ENCODE data around the gene FH. TPM values are rescaled to one million over a fixed set of nuclear protein-coding genes. Genes with fewer than 3 reads are reported as not detected.

Gene FH
- polyA plus RNA-seq, 1 donor (not counting 4 experiments of a cell fraction or from before 2014, with no cell fraction given): 101 TPM

GRCh38 chr1:241542199-241542907, 22.8 kb upstream of the FH start:
- Histone ChIP-seq H3K4me3 (ENCODE audit: control insufficient read depth in 2 of 3, extremely low read depth in 1 of 3, insufficient read depth in 2 of 3, low read depth in 1 of 3, low read length in 3 of 3) (no peak overlapping the region), H3K9me3 (ENCODE audit: control insufficient read depth, low read depth, low read length) (no peaks in the 10 kb centered on the region), H3K27me3 (ENCODE audit: control insufficient read depth, extremely low read depth, insufficient read depth, low read length) (no peaks in the 10 kb centered on the region), H3K4me2 (ENCODE audit: control insufficient read depth, extremely low read depth, insufficient read depth, low read depth, low read length) (no peak overlapping the region), H4K20me1 (ENCODE audit: control insufficient read depth, extremely low read depth, insufficient read depth, low read length) (no peaks in the 10 kb centered on the region), H3K36me3 (ENCODE audit: control insufficient read depth in 2 of 2, extremely low read depth in 1 of 2, insufficient read depth in 2 of 2, low read length in 2 of 2) (no peaks in the 10 kb centered on the region), H3K4me1 (ENCODE audit: control insufficient read depth, extremely low read depth, insufficient read depth, low read length) (no peaks in the 10 kb centered on the region), H3K9me1 (ENCODE audit: control insufficient read depth, extremely low read depth, insufficient read depth, low read length) (no peaks in the 10 kb centered on the region), H2AFZ (ENCODE audit: control insufficient read depth, low read length) (peak overlapping the region; percentile 45), H3K79me2 (ENCODE audit: control insufficient read depth, insufficient read depth, low read length) (no peaks in the 10 kb centered on the region), H3K9ac (ENCODE audit: control insufficient read depth, extremely low read depth, insufficient read depth, low read length) (no peak overlapping the region), H3K27ac (ENCODE audit: control insufficient read depth, insufficient read depth, low read length) (no peak overlapping the region)
- TF ChIP-seq EZH2 (IDR thresholded peaks at IDR 0.05; ENCODE audit: low read length) (no peak), CTCF (optimal IDR thresholded peaks at IDR 0.05 in 1 of 3, IDR thresholded peaks at IDR 0.05 in 1 of 3, conservative IDR thresholded peaks at IDR 0.05 in 1 of 3; ENCODE audit: extremely low read depth in 1 of 3, insufficient read depth in 2 of 3, low read length in 3 of 3) (no peak)
- DNase-seq (ENCODE audit: low read depth, low spot score) (no peak), FAIRE-seq (no peak)
- dilution Hi-C loops (cut with MboI; ENCODE audit: extremely low pct_ligation_motif_present, low sequenced_read_pairs): no loop called here

GRCh38 chr1:241536969-241537368, 17.4 kb upstream of the FH start:
- dilution Hi-C loops (cut with MboI; ENCODE audit: extremely low pct_ligation_motif_present, low sequenced_read_pairs): no loop called here
- H3K36me3 ChIP-seq (ENCODE audit: control insufficient read depth in 2 of 2, extremely low read depth in 1 of 2, insufficient read depth in 2 of 2, low read length in 2 of 2): no peaks in the 10 kb centered on the region
- no peak overlapping the region for H3K27ac ChIP-seq (ENCODE audit: control insufficient read depth, insufficient read depth, low read length)
- H2AFZ ChIP-seq (ENCODE audit: control insufficient read depth, low read length): no peak overlapping the region
- no peak overlapping the region for H3K4me2 ChIP-seq (ENCODE audit: control insufficient read depth, extremely low read depth, insufficient read depth, low read depth, low read length)
- H3K79me2 ChIP-seq (ENCODE audit: control insufficient read depth, insufficient read depth, low read length): no peaks in the 10 kb centered on the region
- no peaks in the 10 kb centered on the region for H3K9me3 ChIP-seq (ENCODE audit: control insufficient read depth, low read depth, low read length)
- TF ChIP-seq EZH2 (IDR thresholded peaks at IDR 0.05; ENCODE audit: low read length): no peak
- no peak for TF ChIP-seq CTCF (optimal IDR thresholded peaks at IDR 0.05 in 1 of 3, IDR thresholded peaks at IDR 0.05 in 1 of 3, conservative IDR thresholded peaks at IDR 0.05 in 1 of 3; ENCODE audit: extremely low read depth in 1 of 3, insufficient read depth in 2 of 3, low read length in 3 of 3)
- FAIRE-seq (no peak), DNase-seq (ENCODE audit: low read depth, low spot score) (no peak)
- H3K4me3 ChIP-seq (ENCODE audit: control insufficient read depth in 2 of 3, extremely low read depth in 1 of 3, insufficient read depth in 2 of 3, low read depth in 1 of 3, low read length in 3 of 3): no peak overlapping the region
- H4K20me1 ChIP-seq (ENCODE audit: control insufficient read depth, extremely low read depth, insufficient read depth, low read length): no peaks in the 10 kb centered on the region
- H3K27me3 ChIP-seq (ENCODE audit: control insufficient read depth, extremely low read depth, insufficient read depth, low read length): no peaks in the 10 kb centered on the region
- no peak overlapping the region for H3K9ac ChIP-seq (ENCODE audit: control insufficient read depth, extremely low read depth, insufficient read depth, low read length)
- H3K9me1 ChIP-seq (ENCODE audit: control insufficient read depth, extremely low read depth, insufficient read depth, low read length): no peaks in the 10 kb centered on the region
- peaks cover 9% of the 10 kb centered on the region for H3K4me1 ChIP-seq (ENCODE audit: control insufficient read depth, extremely low read depth, insufficient read depth, low read length)

Measured in keratinocyte (primary cell).